Mucosa of stomach (tissue), 1 donor: ENCODE measurements around the gene SNU13.
"Not testable (repeated sequence)": the region's sequence is repeated elsewhere in the genome, so short reads cannot be mapped to it uniquely, and the experiment has no call there.

Experiments used
- H3K27me3 ChIP-seq: one replicate; pipeline ENCODE4 v1.7.0; 2013; ENCODE audit warnings: mild to moderate bottlenecking, low read length; ENCODE audit not compliant: control insufficient read depth, insufficient read depth
- H3K36me3 ChIP-seq: one replicate; pipeline ENCODE4 v1.7.0; 2013; ENCODE audit warnings: low read length; ENCODE audit not compliant: control insufficient read depth, insufficient read depth
- H3K4me1 ChIP-seq: one replicate; pipeline ENCODE4 v1.7.0; 2013; ENCODE audit warnings: mild to moderate bottlenecking, low read length; ENCODE audit not compliant: control insufficient read depth, insufficient read depth
- H3K4me3 ChIP-seq: one replicate; pipeline ENCODE4 v1.7.0; 2013; ENCODE audit warnings: low read length
- H3K9ac ChIP-seq: one replicate; pipeline ENCODE4 v1.7.0; 2013; ENCODE audit warnings: mild to moderate bottlenecking, low read length, moderate library complexity
- H3K9me3 ChIP-seq: one replicate; pipeline ENCODE4 v1.7.0; 2013; ENCODE audit warnings: mild to moderate bottlenecking, low read length, moderate library complexity; ENCODE audit not compliant: control insufficient read depth
- donor health status: Pancreatic carcinoma.

SNU13 gene

DNA sequence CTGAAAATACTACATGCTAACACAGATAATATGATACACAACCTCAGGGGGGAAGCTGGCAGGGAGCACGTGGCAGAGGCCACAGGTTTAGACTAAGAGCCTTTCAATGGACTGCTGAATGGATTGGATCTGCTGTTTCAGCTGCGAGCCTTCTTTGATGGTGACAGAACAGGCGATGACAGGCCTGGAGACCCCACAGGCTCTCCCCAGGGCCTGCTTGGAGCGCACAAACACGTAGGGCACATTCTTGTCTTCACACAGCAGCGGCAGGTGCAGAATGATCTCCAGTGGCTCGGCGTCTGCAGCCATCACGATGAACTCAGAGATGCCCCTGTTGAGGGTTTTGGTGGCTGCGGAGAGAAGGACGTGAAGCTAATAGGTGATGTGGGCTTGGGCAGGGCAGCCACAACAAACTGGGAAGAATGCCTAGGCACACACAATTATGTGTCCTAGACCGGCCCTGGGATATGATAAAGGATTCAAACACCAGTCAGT, 13.8 kb downstream of the SNU13 start:
- H3K36me3 ChIP-seq = no peaks in the 10 kb centered on the region
- no peaks in the 10 kb centered on the region for H3K27me3 ChIP-seq
- peaks cover 24% of the 10 kb centered on the region for H3K4me1 ChIP-seq
- no peak overlapping the region for H3K4me3 ChIP-seq
- H3K9ac ChIP-seq = no peak overlapping the region
- no peaks in the 10 kb centered on the region for H3K9me3 ChIP-seq

GRCh38 chr22:41672780-41673509, 15.7 kb downstream of the SNU13 start:
- H3K9ac ChIP-seq = no peak overlapping the region
- H3K4me3 ChIP-seq = no peak overlapping the region
- H3K36me3 ChIP-seq = no peaks in the 10 kb centered on the region
- H3K9me3 ChIP-seq = no peaks in the 10 kb centered on the region
- peaks cover 24% of the 10 kb centered on the region for H3K4me1 ChIP-seq
- H3K27me3 ChIP-seq = no peaks in the 10 kb centered on the region

DNA sequence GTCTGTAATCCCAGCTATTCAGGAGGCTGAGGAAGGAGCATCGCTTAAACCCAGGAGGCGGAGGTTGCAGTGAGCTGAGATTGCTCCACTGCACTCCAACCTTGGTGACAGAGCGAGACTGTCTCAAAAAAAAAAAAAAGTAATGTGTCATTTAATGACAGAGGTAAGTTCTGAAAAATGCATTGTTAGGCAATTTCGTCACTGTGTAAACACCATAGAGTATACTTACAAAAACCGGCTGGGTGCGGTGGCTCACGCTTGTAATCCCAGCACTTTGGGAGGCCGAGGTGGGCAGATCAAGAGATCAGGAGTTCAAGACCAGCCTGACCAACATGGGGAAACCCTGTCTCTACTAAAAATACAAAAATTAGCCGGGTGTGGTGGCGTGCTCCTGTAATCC, 16.6 kb downstream of the SNU13 start:
- not testable (repeated sequence) for H3K9me3 ChIP-seq, H3K27me3 ChIP-seq, H3K36me3 ChIP-seq, H3K4me3 ChIP-seq, H3K9ac ChIP-seq
- peaks cover 29% of the 10 kb centered on the region for H3K4me1 ChIP-seq

- Histone ChIP-seq H3K9me3 (no peaks in the 10 kb centered on the region), H3K4me1 (peaks cover 26% of the 10 kb centered on the region)
Observed at GRCh38 chr22:41668971-41669911, 19.4 kb downstream of the SNU13 start.

DNA sequence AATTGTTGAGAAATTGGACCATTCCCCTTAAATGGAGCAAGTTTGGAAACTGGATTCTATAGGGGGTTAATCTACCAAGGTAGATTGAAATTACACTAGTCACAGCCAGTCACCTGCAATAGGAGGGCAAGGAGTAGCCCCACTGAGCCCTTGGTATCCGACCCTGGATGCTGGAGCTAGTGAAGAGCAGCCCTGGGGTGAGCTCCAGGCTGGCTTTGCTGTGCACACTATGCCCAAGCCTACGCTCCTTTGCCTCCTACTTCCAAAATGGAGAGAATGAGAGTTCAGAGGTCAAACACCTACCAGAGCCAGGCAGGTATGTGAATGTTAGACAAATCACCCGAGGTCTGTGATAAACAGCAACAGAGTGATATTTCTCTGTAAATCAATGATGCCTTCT, 23.7 kb downstream of the SNU13 start:
- no peaks in the 10 kb centered on the region for H3K9me3 ChIP-seq
- no peak overlapping the region for H3K9ac ChIP-seq
- H3K27me3 ChIP-seq = no peaks in the 10 kb centered on the region
- H3K36me3 ChIP-seq = peaks cover 19% of the 10 kb centered on the region
- H3K4me1 ChIP-seq = peaks cover 8% of the 10 kb centered on the region
- H3K4me3 ChIP-seq = no peak overlapping the region

More at GRCh38 chr22:41668971-41669911, 19.4 kb downstream of the SNU13 start:
- Histone ChIP-seq H3K27me3 (no peaks in the 10 kb centered on the region), H3K9ac (no peak overlapping the region), H3K36me3 (no peaks in the 10 kb centered on the region), H3K4me3 (no peak overlapping the region)

- Histone ChIP-seq H3K9me3 (no peaks in the 10 kb centered on the region), H3K9ac (no peak overlapping the region), H3K36me3 (peaks cover 19% of the 10 kb centered on the region), H3K4me3 (no peak overlapping the region), H3K27me3 (no peaks in the 10 kb centered on the region), H3K4me1 (peaks cover 8% of the 10 kb centered on the region)
Observed at GRCh38 chr22:41664490-41664889, 24.2 kb downstream of the SNU13 start.

GRCh38 chr22:41663594-41663993, 25.1 kb downstream of the SNU13 start:
- not testable (repeated sequence) for H3K9me3 ChIP-seq, H3K4me1 ChIP-seq, H3K27me3 ChIP-seq, H3K9ac ChIP-seq, H3K4me3 ChIP-seq
- H3K36me3 ChIP-seq = peaks cover 19% of the 10 kb centered on the region

DNA sequence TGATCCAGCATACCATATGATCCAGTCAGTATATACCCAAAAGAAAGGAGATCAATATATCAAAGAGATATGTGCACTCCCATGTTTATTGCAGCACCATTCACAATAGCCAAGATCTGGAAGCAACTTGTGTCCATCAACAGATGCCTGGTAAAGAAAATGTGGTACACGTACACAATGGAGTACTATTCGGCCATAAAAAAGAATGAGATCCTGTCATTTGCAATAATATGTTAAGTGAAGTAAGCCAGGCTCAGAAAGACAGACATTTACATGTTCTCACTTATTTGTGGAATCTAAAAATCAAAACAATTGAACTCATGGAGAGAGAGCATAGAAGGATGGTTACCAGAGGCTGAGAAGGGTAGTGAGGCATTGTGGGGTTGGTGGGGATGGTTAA, 27.0 kb downstream of the SNU13 start:
- Histone ChIP-seq H3K4me3 (no peak overlapping the region), H3K9ac (no peak overlapping the region), H3K36me3 (peaks cover 19% of the 10 kb centered on the region)

DNA sequence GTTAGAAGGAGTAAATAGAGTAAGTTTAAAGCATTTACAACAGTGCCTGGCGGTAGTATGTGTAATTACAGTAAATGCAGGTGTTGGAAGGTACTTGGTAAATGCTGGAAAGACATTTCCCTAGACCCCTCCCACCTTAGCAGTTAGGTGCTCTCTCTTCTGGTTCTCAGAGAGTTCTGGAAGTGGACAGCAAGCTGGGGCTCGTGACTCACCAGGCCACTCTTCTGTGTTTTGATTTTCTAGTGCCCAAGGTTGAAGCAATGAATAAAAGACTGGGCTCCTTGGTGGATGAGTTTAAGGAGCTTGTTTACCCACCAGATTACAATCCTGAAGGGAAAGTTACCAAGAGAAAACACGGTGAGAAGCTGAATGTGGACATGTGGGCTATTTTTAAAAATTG, 27.6 kb downstream of the SNU13 start:
- Histone ChIP-seq H3K9ac (no peak overlapping the region), H3K27me3 (no peaks in the 10 kb centered on the region), H3K36me3 (peaks cover 19% of the 10 kb centered on the region), H3K4me1 (no peaks in the 10 kb centered on the region), H3K4me3 (no peak overlapping the region), H3K9me3 (no peaks in the 10 kb centered on the region)

More for the DNA sequence above, 27.0 kb downstream of the SNU13 start:
- H3K4me1 ChIP-seq = no peaks in the 10 kb centered on the region
- H3K9me3 ChIP-seq = no peaks in the 10 kb centered on the region
- no peaks in the 10 kb centered on the region for H3K27me3 ChIP-seq

- no peaks in the 10 kb centered on the region for H3K4me1 ChIP-seq
- no peaks in the 10 kb centered on the region for H3K27me3 ChIP-seq
- peaks cover 19% of the 10 kb centered on the region for H3K36me3 ChIP-seq
- no peaks in the 10 kb centered on the region for H3K9me3 ChIP-seq
- no peak overlapping the region for H3K9ac ChIP-seq
- H3K4me3 ChIP-seq = no peak overlapping the region
Observed at GRCh38 chr22:41660416-41660815, 28.3 kb downstream of the SNU13 start.

GRCh38 chr22:41659941-41660340, 28.7 kb downstream of the SNU13 start:
- H3K9ac ChIP-seq = no peak overlapping the region
- H3K36me3 ChIP-seq = peaks cover 20% of the 10 kb centered on the region
- H3K4me1 ChIP-seq = no peaks in the 10 kb centered on the region
- H3K9me3 ChIP-seq = no peaks in the 10 kb centered on the region
- H3K27me3 ChIP-seq = no peaks in the 10 kb centered on the region
- no peak overlapping the region for H3K4me3 ChIP-seq

DNA sequence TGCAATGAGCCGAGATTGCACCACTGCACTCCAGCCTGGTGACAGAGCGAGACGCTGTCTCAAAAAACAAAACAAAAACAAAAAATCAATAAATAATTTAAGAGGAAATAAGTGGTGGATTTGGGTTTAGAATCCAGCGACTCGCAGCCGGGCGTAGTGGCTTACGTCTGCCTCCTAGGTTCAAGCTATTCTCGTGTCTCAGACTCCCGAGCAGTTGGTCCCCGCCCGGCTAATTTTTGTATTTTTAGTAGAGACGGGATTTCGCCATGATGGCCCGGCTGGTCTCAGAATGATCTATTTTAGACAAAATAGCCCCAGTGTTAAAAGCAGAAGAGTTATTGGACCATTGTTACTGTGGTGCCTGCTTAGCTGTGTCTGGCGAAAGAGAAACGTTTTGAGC, 29.8 kb downstream of the SNU13 start:
- H3K4me1 ChIP-seq = no peaks in the 10 kb centered on the region
- no peak overlapping the region for H3K4me3 ChIP-seq
- peaks cover 23% of the 10 kb centered on the region for H3K36me3 ChIP-seq
- H3K9ac ChIP-seq = no peak overlapping the region
- H3K9me3 ChIP-seq = no peaks in the 10 kb centered on the region
- H3K27me3 ChIP-seq = no peaks in the 10 kb centered on the region
